GM20000 (cell line): Measurements from ENCODE around the gene AGTPBP1.

Experiments
- DNase-seq: peaks from one replicate; pipeline ENCODE4 v3.0.0; 2012; ENCODE audit warnings: low spot score
- CTCF ChIP-seq: IDR thresholded peaks from 2 replicates; pipeline ENCODE4 v1.5.1; 2012; ENCODE audit warnings: mild to moderate bottlenecking, control low read depth; ENCODE audit errors: extremely low read depth, missing control alignments

The AGTPBP1 gene

GRCh38 chr9:85510830-85511504 is 230.8 kb downstream of the AGTPBP1 start:
- DNase-seq, result no peak

GRCh38 chr9:85508616-85509015 is 233.1 kb downstream of the AGTPBP1 start:
- DNase-seq, result no peak

More at GRCh38 chr9:85510830-85511504, 230.8 kb downstream of the AGTPBP1 start:
- no peak for TF ChIP-seq CTCF

GRCh38 chr9:85505612-85506011 is 236.1 kb downstream of the AGTPBP1 start:
- no peak for TF ChIP-seq CTCF
- no peak for DNase-seq

More at GRCh38 chr9:85508616-85509015, 233.1 kb downstream of the AGTPBP1 start:
- no peak for TF ChIP-seq CTCF

GRCh38 chr9:85502815-85503655 is 238.7 kb downstream of the AGTPBP1 start:
- DNase-seq, result no peak
- no peak for TF ChIP-seq CTCF

- DNase-seq, result no peak
- no peak for TF ChIP-seq CTCF
These were observed 239.9 kb downstream of the AGTPBP1 start for GRCh38 chr9:85501882-85502281.

- no peak for DNase-seq
- TF ChIP-seq CTCF, result no peak
These were observed 240.3 kb downstream of the AGTPBP1 start for GRCh38 chr9:85501456-85501855.
